ENCODE results near the gene SLC39A6.

DNA sequence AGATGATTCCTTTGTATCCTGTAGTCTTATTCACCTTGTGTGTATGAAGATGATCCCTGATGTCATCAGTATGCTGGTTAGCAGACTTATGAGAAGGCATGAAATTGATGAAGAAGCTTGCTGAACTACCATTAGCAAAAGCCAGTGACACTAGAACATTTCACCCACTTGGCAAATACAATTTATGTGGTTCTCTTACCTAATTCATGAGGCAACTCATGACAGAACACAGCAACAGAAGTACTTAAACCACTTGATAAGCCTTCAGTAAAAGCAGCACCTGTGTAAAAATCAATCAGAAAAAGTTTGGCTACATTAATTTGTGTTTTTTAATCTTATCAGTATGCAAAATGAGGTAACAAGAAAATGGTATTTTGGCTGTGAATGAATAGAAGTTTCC, 16.8 kb downstream of the SLC39A6 start:
- TF ChIP-seq, protein P1, sequence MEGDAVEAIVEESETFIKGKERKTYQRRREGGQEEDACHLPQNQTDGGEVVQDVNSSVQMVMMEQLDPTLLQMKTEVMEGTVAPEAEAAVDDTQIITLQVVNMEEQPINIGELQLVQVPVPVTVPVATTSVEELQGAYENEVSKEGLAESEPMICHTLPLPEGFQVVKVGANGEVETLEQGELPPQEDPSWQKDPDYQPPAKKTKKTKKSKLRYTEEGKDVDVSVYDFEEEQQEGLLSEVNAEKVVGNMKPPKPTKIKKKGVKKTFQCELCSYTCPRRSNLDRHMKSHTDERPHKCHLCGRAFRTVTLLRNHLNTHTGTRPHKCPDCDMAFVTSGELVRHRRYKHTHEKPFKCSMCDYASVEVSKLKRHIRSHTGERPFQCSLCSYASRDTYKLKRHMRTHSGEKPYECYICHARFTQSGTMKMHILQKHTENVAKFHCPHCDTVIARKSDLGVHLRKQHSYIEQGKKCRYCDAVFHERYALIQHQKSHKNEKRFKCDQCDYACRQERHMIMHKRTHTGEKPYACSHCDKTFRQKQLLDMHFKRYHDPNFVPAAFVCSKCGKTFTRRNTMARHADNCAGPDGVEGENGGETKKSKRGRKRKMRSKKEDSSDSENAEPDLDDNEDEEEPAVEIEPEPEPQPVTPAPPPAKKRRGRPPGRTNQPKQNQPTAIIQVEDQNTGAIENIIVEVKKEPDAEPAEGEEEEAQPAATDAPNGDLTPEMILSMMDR (IDR thresholded peaks at IDR 0.05; ENCODE audit: poor library complexity): no peak
- no peak for TF ChIP-seq EZH2 (IDR thresholded peaks at IDR 0.05; ENCODE audit: borderline replicate concordance)
